ENCODE results near the gene ULK2.

GRCh38 chr17:19873346-19873745, 5.6 kb upstream of the ULK2 start:
- TF ChIP-seq EZH2 (IDR thresholded peaks at IDR 0.05; ENCODE audit: insufficient read depth, poor library complexity, severe bottlenecking) = no peak
- no peak for TF ChIP-seq EZH2phosphoT487 (IDR thresholded peaks at IDR 0.05; ENCODE audit: insufficient read depth, low read depth)
